ENCODE results near the gene ZNF525.
"Not testable (repeated sequence)": the region's sequence is repeated elsewhere in the genome, so short reads cannot be mapped to it uniquely, and the experiment has no call there.

The ZNF525 gene

GRCh38 chr19:53365134-53365898, at the start of gene ZNF525:
Gene ZNF525, plus strand, starts transcription at chr19:53365705. Its CDS starts 6,577 bp downstream, at chr19:53372282.
- peak; percentile 96 for DNase-seq (ENCODE audit: low read depth)

GRCh38 chr19:53328967-53329366, 36.5 kb upstream of the ZNF525 start:
- no peak for DNase-seq (ENCODE audit: low read depth)

- no peak for DNase-seq (ENCODE audit: low read depth)
Observed at GRCh38 chr19:53332484-53332883, 33.0 kb upstream of the ZNF525 start.

GRCh38 chr19:53333066-53333462, 32.4 kb upstream of the ZNF525 start:
- DNase-seq (ENCODE audit: low read depth): peak; percentile 14

- DNase-seq (ENCODE audit: low read depth): peak; percentile 98
Observed at GRCh38 chr19:53333463-53334449, 31.7 kb upstream of the ZNF525 start, which contains the start of gene ZNF845. Gene ZNF845, plus strand, starts transcription at chr19:53333749. Its CDS starts 7,559 bp downstream, at chr19:53341308.

- not testable (repeated sequence) for DNase-seq (ENCODE audit: low read depth)
Observed at GRCh38 chr19:53344403-53344802, 21.1 kb upstream of the ZNF525 start.

GRCh38 chr19:53355739-53356138, 9.8 kb upstream of the ZNF525 start:
- no peak for DNase-seq (ENCODE audit: low read depth)

- DNase-seq (ENCODE audit: low read depth): no peak
Observed at GRCh38 chr19:53357821-53358581, 7.5 kb upstream of the ZNF525 start.

- not testable (repeated sequence) for DNase-seq (ENCODE audit: low read depth)
Observed at GRCh38 chr19:53360056-53360455, 5.4 kb upstream of the ZNF525 start.

- no peak for DNase-seq (ENCODE audit: low read depth)
Observed at GRCh38 chr19:53365899-53366493, 491 bp downstream of the ZNF525 start.

GRCh38 chr19:53372196-53372595, 6.7 kb downstream of the ZNF525 start:
- DNase-seq (ENCODE audit: low read depth): no peak

GRCh38 chr19:53374288-53374687, 8.8 kb downstream of the ZNF525 start:
- no peak for DNase-seq (ENCODE audit: low read depth)

GRCh38 chr19:53374743-53375142, 9.2 kb downstream of the ZNF525 start:
- no peak for DNase-seq (ENCODE audit: low read depth)

- no peak for DNase-seq (ENCODE audit: low read depth)
Observed at GRCh38 chr19:53381376-53381775, 15.9 kb downstream of the ZNF525 start.

- no peak for DNase-seq (ENCODE audit: low read depth)
Observed at GRCh38 chr19:53388168-53388567, 22.7 kb downstream of the ZNF525 start.

- no peak for DNase-seq (ENCODE audit: low read depth)
Observed at GRCh38 chr19:53388904-53389303, 23.4 kb downstream of the ZNF525 start.

GRCh38 chr19:53389571-53389970, 24.1 kb downstream of the ZNF525 start:
- no peak for DNase-seq (ENCODE audit: low read depth)

- no peak for DNase-seq (ENCODE audit: low read depth)
Observed at GRCh38 chr19:53389978-53390377, 24.5 kb downstream of the ZNF525 start.

GRCh38 chr19:53394522-53394973, 29.0 kb downstream of the ZNF525 start:
- no peak for DNase-seq (ENCODE audit: low read depth)

GRCh38 chr19:53394974-53395839, 29.7 kb downstream of the ZNF525 start, which contains the start of gene ZNF765:
Gene ZNF765, plus strand, starts transcription at chr19:53395149. Its CDS starts 2,867 bp downstream, at chr19:53398016.
- peak; percentile 98 for DNase-seq (ENCODE audit: low read depth)

Data from activated T-cell treated with anti-CD3 and anti-CD28 coated beads for 1 hour (primary cell).